ENCODE data around the gene CASP2. TPM values are rescaled to one million over a fixed set of nuclear protein-coding genes. Genes with fewer than 3 reads are reported as not detected.

CASP2 gene
- polyA plus RNA-seq, 3 donors, result 7.9 to 30.2 (median 12.2) TPM

- H3K79me2 ChIP-seq (ENCODE audit: insufficient read depth, low read length), result no peaks in the 10 kb centered on the region
- H3K9me3 Mint-ChIP-seq, result peaks cover 0 to 1% (median 0%) of the 10 kb centered on the region in 7 donors
- no peak overlapping the region for H3K4me3 Mint-ChIP-seq
- no peak overlapping the region for H3K4me3 ChIP-seq (replicated peaks in 1 of 3; ENCODE audit: low read depth in 2 of 3, low read length in 3 of 3)
- DNase-seq, result peak; percentile 22 to 41 (median 27)
- peak overlapping the region in 3 of 7 donors; percentile 27 to 42 (median 39) for H3K27ac Mint-ChIP-seq
- no peaks in the 10 kb centered on the region for H3K27me3 ChIP-seq (ENCODE audit: control insufficient read depth in 2 of 2, insufficient read depth in 2 of 2, low read length in 2 of 2)
- H3K27me3 Mint-ChIP-seq (ENCODE audit: low read depth in 3 of 3), result peaks cover 0 to 12% (median 3%) of the 10 kb centered on the region in 3 donors
- peaks cover 58 to 65% of the 10 kb centered on the region in 2 donors for H3K4me1 ChIP-seq (ENCODE audit: control insufficient read depth in 1 of 2, insufficient read depth in 2 of 2, low read length in 2 of 2)
- no peaks in the 10 kb centered on the region for H3K36me3 ChIP-seq (replicated peaks in 1 of 2; ENCODE audit: control insufficient read depth in 1 of 2, insufficient read depth in 2 of 2, low read length in 2 of 2)
- intact Hi-C loops (cut with micrococcal nuclease), result loop anchor here in 1 of 2 donors (10.0 kb wide), 1 partner anchor 86 kb away; the partner anchor contains the start of gene EPHA1
- no peaks in the 10 kb centered on the region for H4K20me1 ChIP-seq (ENCODE audit: insufficient read depth, low read length)
- H3K36me3 Mint-ChIP-seq, result no peaks in the 10 kb centered on the region
- no peak for TF ChIP-seq CTCF (IDR thresholded peaks at IDR 0.05)
- H2AFZ ChIP-seq (ENCODE audit: insufficient read depth, low read depth, low read length, poor library complexity, severe bottlenecking), result no peak overlapping the region
- H3K4me1 Mint-ChIP-seq, result peaks cover 65% of the 10 kb centered on the region
- 34% methylated on average over 4 of the region's 5 CpGs for WGBS (ENCODE audit: insufficient coverage)
- no peak overlapping the region for H3K27ac ChIP-seq (ENCODE audit: low read depth in 1 of 2, low read length in 2 of 2)
- H3K9me3 ChIP-seq (replicated peaks in 1 of 2; ENCODE audit: control insufficient read depth in 1 of 2, insufficient read depth in 1 of 2, low read length in 2 of 2), result no peaks in the 10 kb centered on the region
- no peak overlapping the region for H3K4me2 ChIP-seq (replicated peaks; ENCODE audit: extremely low read depth, low read length, poor library complexity, severe bottlenecking)
- H3K9ac ChIP-seq (ENCODE audit: insufficient read depth, low read length, poor library complexity, severe bottlenecking), result no peak overlapping the region
Observed at GRCh38 chr7:143318661-143319060, 30.5 kb downstream of the CASP2 start.

GRCh38 chr7:143320620-143321019, 32.5 kb downstream of the CASP2 start:
- no peak for DNase-seq
- Mint-ChIP-seq H3K9me3 (peaks cover 0 to 1% (median 0%) of the 10 kb centered on the region in 7 donors), H3K27ac (peak overlapping the region in 1 of 7 donors; percentile 61), H3K36me3 (no peaks in the 10 kb centered on the region), H3K4me3 (no peak overlapping the region), H3K27me3 (ENCODE audit: low read depth in 3 of 3) (peaks cover 0 to 13% (median 6%) of the 10 kb centered on the region in 3 donors), H3K4me1 (peaks cover 60% of the 10 kb centered on the region)
- WGBS (ENCODE audit: insufficient coverage), result 67% methylated on average over 3 of the region's 9 CpGs
- Histone ChIP-seq H3K79me2 (ENCODE audit: insufficient read depth, low read length) (no peaks in the 10 kb centered on the region), H3K4me2 (replicated peaks; ENCODE audit: extremely low read depth, low read length, poor library complexity, severe bottlenecking) (no peak overlapping the region), H3K4me1 (ENCODE audit: control insufficient read depth in 1 of 2, insufficient read depth in 2 of 2, low read length in 2 of 2) (peaks cover 45 to 48% of the 10 kb centered on the region in 2 donors), H3K9ac (ENCODE audit: insufficient read depth, low read length, poor library complexity, severe bottlenecking) (no peak overlapping the region), H3K9me3 (replicated peaks in 1 of 2; ENCODE audit: control insufficient read depth in 1 of 2, insufficient read depth in 1 of 2, low read length in 2 of 2) (no peaks in the 10 kb centered on the region), H2AFZ (ENCODE audit: insufficient read depth, low read depth, low read length, poor library complexity, severe bottlenecking) (no peak overlapping the region), H3K4me3 (replicated peaks in 1 of 3; ENCODE audit: low read depth in 2 of 3, low read length in 3 of 3) (no peak overlapping the region), H3K36me3 (replicated peaks in 1 of 2; ENCODE audit: control insufficient read depth in 1 of 2, insufficient read depth in 2 of 2, low read length in 2 of 2) (no peaks in the 10 kb centered on the region), H4K20me1 (ENCODE audit: insufficient read depth, low read length) (no peaks in the 10 kb centered on the region), H3K27ac (ENCODE audit: low read depth in 1 of 2, low read length in 2 of 2) (no peak overlapping the region), H3K27me3 (ENCODE audit: control insufficient read depth in 2 of 2, insufficient read depth in 2 of 2, low read length in 2 of 2) (no peaks in the 10 kb centered on the region)
- no peak for TF ChIP-seq CTCF (IDR thresholded peaks at IDR 0.05)
- intact Hi-C loops (cut with micrococcal nuclease), result loop anchor here in 1 of 2 donors (10.0 kb wide), 1 partner anchor 94 kb away; no protein-coding TSS in a partner anchor

All from CD14-positive monocyte (primary cell).